ENCODE results near the gene HOXC9. TPM values are rescaled to one million over a fixed set of nuclear protein-coding genes. Genes with fewer than 3 reads are reported as not detected.

Gene HOXC9
- total and polyA plus RNA-seq, 2 of the 4 experiments (the other 2 are of a cell fraction), result 0.26 TPM; not detected in 1

- ATAC-seq (ENCODE audit: low read depth) (no peak), DNase-seq (no peak)
- no peak overlapping the region for H2AFZ ChIP-seq (replicated peaks; ENCODE audit: low read length, poor library complexity)
- no peaks in the 10 kb centered on the region for H4K20me1 ChIP-seq (ENCODE audit: insufficient read depth, low read length)
- CTCF ChIA-PET, result no interaction called here
- no peaks in the 10 kb centered on the region for H3K36me3 ChIP-seq (ENCODE audit: control insufficient read depth, insufficient read depth, low read length)
- in situ Hi-C loops (cut with MboI; ENCODE audit: low sequenced_read_pairs), result no loop called here
- intact Hi-C loops (cut with micrococcal nuclease), result no loop called here
- H3K4ac ChIP-seq (ENCODE audit: low read depth, low read length), result no peak overlapping the region
- TF ChIP-seq CHD1 (IDR thresholded peaks at IDR 0.05; ENCODE audit: low read depth, low read length) (no peak), BHLHE40 (IDR thresholded peaks at IDR 0.05; ENCODE audit: low read depth, low read length) (no peak), POLR2A (IDR thresholded peaks at IDR 0.05; ENCODE audit: low read depth, low read length) (no peak), FOS (IDR thresholded peaks at IDR 0.05; ENCODE audit: low read depth, low read length) (no peak), ELK1 (IDR thresholded peaks at IDR 0.05; ENCODE audit: borderline replicate concordance, low read depth, low read length) (no peak)
- no peak overlapping the region for H3K9ac ChIP-seq (ENCODE audit: low read depth, low read length)
- H3K27ac ChIP-seq (ENCODE audit: insufficient read depth, low read length), result no peak overlapping the region
- H3K79me1 ChIP-seq (ENCODE audit: low read depth in 1 of 2, low read length in 2 of 2), result no peaks in the 10 kb centered on the region
- H3K27me3 ChIP-seq (ENCODE audit: control insufficient read depth, insufficient read depth, low read length), result peaks cover 77% of the 10 kb centered on the region
- no peak overlapping the region for H3K14ac ChIP-seq (replicated peaks; ENCODE audit: low read depth, low read length)
- no peaks in the 10 kb centered on the region for H3K4me1 ChIP-seq (ENCODE audit: control insufficient read depth, insufficient read depth, low read length)
- no TSS peak for BruUV-seq (replicated peaks)
- no peak overlapping the region for H3K4me2 ChIP-seq (ENCODE audit: low read depth, low read length)
- no peak overlapping the region for H3K18ac ChIP-seq (ENCODE audit: low read depth, low read length)
- H2AK9ac ChIP-seq (replicated peaks; ENCODE audit: low read depth, low read length, poor library complexity), result no peak overlapping the region
- H3K9me3 ChIP-seq (ENCODE audit: control insufficient read depth, insufficient read depth, low read length), result no peaks in the 10 kb centered on the region
- H3K23ac ChIP-seq (ENCODE audit: low read depth, low read length), result no peak overlapping the region
- dilution Hi-C loops (cut with HindIII; ENCODE audit: low sequenced_read_pairs, unreplicated experiment), result no loop called here
- no peak overlapping the region for H4K91ac ChIP-seq (ENCODE audit: insufficient read depth, low read depth, low read length)
- no peak overlapping the region for H4K5ac ChIP-seq (ENCODE audit: low read depth, low read length)
- H3K56ac ChIP-seq (ENCODE audit: extremely low read depth, insufficient read depth, low read length), result no peak overlapping the region
- H2BK5ac ChIP-seq (ENCODE audit: low read depth, low read length, poor library complexity, severe bottlenecking), result no peak overlapping the region
- H2BK120ac ChIP-seq (ENCODE audit: low read depth, low read length), result no peak overlapping the region
- H2BK15ac ChIP-seq (ENCODE audit: low read depth, low read length), result no peak overlapping the region
- no peaks in the 10 kb centered on the region for H3K9me1 ChIP-seq (ENCODE audit: insufficient read depth, low read length)
- H4K8ac ChIP-seq (ENCODE audit: low read depth in 2 of 2, low read length in 2 of 2), result no peak overlapping the region
- no peak overlapping the region for H2BK20ac ChIP-seq (ENCODE audit: low read depth, low read length)
- H2AK5ac ChIP-seq (ENCODE audit: low read depth, low read length), result no peak overlapping the region
- H3K4me3 ChIP-seq (ENCODE audit: insufficient read depth, low read depth, low read length), result no peak overlapping the region
- POLR2A ChIA-PET (ENCODE audit: unreplicated experiment), result no interaction called here
- no CpG with 5 or more reads among the region's 24 CpGs for WGBS, 2 experiments (ENCODE audit: extremely low coverage in 2 of 2, insufficient read length in 1 of 2)
Measured at GRCh38 chr12:54051874-54052437, 52.0 kb downstream of the HOXC9 start.
